H9 (cell line): ENCODE measurements around the gene NFATC1. TPM values are rescaled to one million over a fixed set of nuclear protein-coding genes. Genes with fewer than 3 reads are reported as not detected.

ENCODE experiments used
- DNase-seq: peaks from one replicate; pipeline ENCODE4 v3.0.0-alpha.2; 2017
- H2AFZ ChIP-seq: one replicate; pipeline ENCODE4 v1.6.1; 2013; ENCODE audit warnings: mild to moderate bottlenecking, low read length, control low read depth, moderate library complexity
- H2AK5ac ChIP-seq: 2 replicates; pipeline ENCODE4 v1.6.1; 2013; ENCODE audit warnings: low read length, control low read depth, mixed read lengths; ENCODE audit not compliant: insufficient read length
- H2BK120ac ChIP-seq: one replicate; pipeline ENCODE4 v1.6.1; 2013; ENCODE audit warnings: low read depth, mild to moderate bottlenecking, low read length, control low read depth, inconsistent platforms; ENCODE audit not compliant: poor library complexity, severe bottlenecking
- H2BK12ac ChIP-seq: 2 replicates; pipeline ENCODE4 v1.6.1; 2013; ENCODE audit warnings: low read length, control low read depth, mixed read lengths, low read depth; ENCODE audit not compliant: insufficient read length
- H2BK15ac ChIP-seq: 2 replicates; pipeline ENCODE4 v1.6.1; 2013; ENCODE audit warnings: low read depth, low read length, control low read depth
- H2BK20ac ChIP-seq: one replicate; pipeline ENCODE4 v1.6.1; 2013; ENCODE audit warnings: low read depth, mild to moderate bottlenecking, low read length, control low read depth, inconsistent platforms; ENCODE audit not compliant: poor library complexity, severe bottlenecking
- H2BK5ac ChIP-seq: 2 replicates; pipeline ENCODE4 v1.6.1; 2013; ENCODE audit warnings: low read length, control low read depth, mixed read lengths; ENCODE audit not compliant: insufficient read length
- H3K14ac ChIP-seq: 2 replicates; pipeline ENCODE4 v1.6.1; 2013; ENCODE audit warnings: low read length, control low read depth; ENCODE audit not compliant: insufficient read depth
- H3K18ac ChIP-seq: 2 replicates; pipeline ENCODE4 v1.6.1; 2013; ENCODE audit warnings: low read depth, mild to moderate bottlenecking, mixed read lengths, low read length, control low read depth; ENCODE audit not compliant: insufficient read length
- H3K23ac ChIP-seq: 2 replicates; pipeline ENCODE4 v1.6.1; 2013; ENCODE audit warnings: low read length, control low read depth, mixed read lengths, low read depth; ENCODE audit not compliant: insufficient read length
- H3K23me2 ChIP-seq: 2 replicates; pipeline ENCODE4 v1.6.1; 2013; ENCODE audit warnings: low read depth, mild to moderate bottlenecking, mixed read lengths, low read length, control low read depth; ENCODE audit not compliant: insufficient read length, poor library complexity, severe bottlenecking
- H3K27ac ChIP-seq: 2 replicates; pipeline ENCODE4 v1.5.1; 2013; ENCODE audit warnings: low read length, control low read depth, mixed read lengths, low read depth; ENCODE audit not compliant: insufficient read length
- H3K27me3 ChIP-seq: 2 replicates; pipeline ENCODE4 v1.6.1; 2013; ENCODE audit warnings: low read length, control low read depth, inconsistent platforms; ENCODE audit not compliant: insufficient read depth
- H3K4ac ChIP-seq: 2 replicates; pipeline ENCODE4 v1.6.1; 2013; ENCODE audit warnings: low read depth, mild to moderate bottlenecking, control low read depth, inconsistent platforms, low read length, moderate library complexity
- H3K4me1 ChIP-seq: 2 replicates; pipeline ENCODE4 v1.6.1; 2013; ENCODE audit warnings: low read length, control low read depth, inconsistent platforms; ENCODE audit not compliant: insufficient read depth
- H3K4me2 ChIP-seq: 2 replicates; pipeline ENCODE4 v1.6.1; 2013; ENCODE audit warnings: low read length, control low read depth, mixed read lengths; ENCODE audit not compliant: insufficient read length, insufficient read depth
- H3K56ac ChIP-seq: 2 replicates; pipeline ENCODE4 v1.6.1; 2013; ENCODE audit warnings: low read depth, mild to moderate bottlenecking, mixed read lengths, low read length, control low read depth; ENCODE audit not compliant: insufficient read length
- H3K79me1 ChIP-seq: 2 replicates; pipeline ENCODE4 v1.6.1; 2013; ENCODE audit warnings: low read depth, mild to moderate bottlenecking, moderate library complexity, low read length, control low read depth, inconsistent platforms; ENCODE audit not compliant: insufficient read depth, poor library complexity, severe bottlenecking
- H3K79me2 ChIP-seq: 2 replicates; pipeline ENCODE4 v1.6.1; 2013; ENCODE audit warnings: low read length, control low read depth, inconsistent platforms; ENCODE audit not compliant: insufficient read depth
- H3K9ac ChIP-seq: 2 replicates; pipeline ENCODE4 v1.6.1; 2013; ENCODE audit warnings: low read length, control low read depth, mixed read lengths; ENCODE audit not compliant: insufficient read length; ENCODE audit errors: extremely low read depth
- H3K9me3 ChIP-seq: one replicate; pipeline ENCODE4 v1.6.1; 2013; ENCODE audit warnings: low read depth, low read length, inconsistent platforms; ENCODE audit not compliant: control insufficient read depth
- H3T11ph ChIP-seq: one replicate; pipeline ENCODE4 v1.6.1; 2013; ENCODE audit warnings: mild to moderate bottlenecking, low read length, control low read depth, inconsistent platforms
- H4K20me1 ChIP-seq: one replicate; pipeline ENCODE4 v1.6.1; 2013; ENCODE audit not compliant: control insufficient read depth, insufficient read length, insufficient read depth
- H4K5ac ChIP-seq: 2 replicates; pipeline ENCODE4 v1.6.1; 2013; ENCODE audit warnings: low read depth, mild to moderate bottlenecking, mixed read lengths, low read length, control low read depth; ENCODE audit not compliant: insufficient read length
- H4K8ac ChIP-seq: replicated peaks from 2 replicates; pipeline ENCODE4 v1.6.1; 2013; ENCODE audit warnings: low read length, control low read depth, mixed read lengths, low read depth; ENCODE audit not compliant: insufficient read length
- H4K91ac ChIP-seq: 2 replicates; pipeline ENCODE4 v1.6.1; 2013; ENCODE audit warnings: low read depth, mild to moderate bottlenecking, moderate library complexity, mixed read lengths, low read length, control low read depth; ENCODE audit not compliant: insufficient read length
- H3K27ac Mint-ChIP-seq, 3 experiments: 2 replicates in 2 of 3; 3 replicates in 1 of 3; pipeline ENCODE4 v1.8.0; 2020 to 2021; ENCODE audit warnings: mixed read lengths in 3 of 3, mild to moderate bottlenecking in 1 of 3, moderate library complexity in 1 of 3
- H3K27me3 Mint-ChIP-seq: 2 replicates; pipeline ENCODE4 v1.8.0; 2021; ENCODE audit warnings: low read depth, mild to moderate bottlenecking, moderate library complexity, mixed read lengths
- H3K36me3 Mint-ChIP-seq, 3 experiments: 2 replicates in 2 of 3; 3 replicates in 1 of 3; pipeline ENCODE4 v1.8.0; 2020 to 2021; ENCODE audit warnings: low read depth in 3 of 3, mixed read lengths in 3 of 3; ENCODE audit not compliant: insufficient read depth in 1 of 3
- H3K4me1 Mint-ChIP-seq, 2 experiments: 2 replicates each; pipeline ENCODE4 v1.8.0; 2020; ENCODE audit warnings: mixed read lengths in 2 of 2
- H3K4me3 Mint-ChIP-seq, 2 experiments: 2 replicates in 1 of 2; 3 replicates in 1 of 2; pipeline ENCODE4 v1.8.0; 2020 to 2021; ENCODE audit warnings: mild to moderate bottlenecking in 2 of 2, mixed read lengths in 2 of 2, moderate library complexity in 1 of 2
- H3K9me3 Mint-ChIP-seq, 2 experiments: 2 replicates in 1 of 2; 3 replicates in 1 of 2; pipeline ENCODE4 v1.8.0; 2020; ENCODE audit warnings: mild to moderate bottlenecking in 2 of 2, mixed read lengths in 2 of 2, moderate library complexity in 1 of 2
- WGBS: extraction: QIAGEN DNeasy Blood & Tissue Kit; methylation state at CpG from one replicate; pipeline ENCODE4 v1.1.7; 2013; ENCODE audit warnings: missing lambda C conversion rate, low lambda C conversion rate, mixed read lengths; ENCODE audit not compliant: insufficient read length; ENCODE audit errors: extremely low coverage; 5-methylcytosine and 5-hydroxymethylcytosine counted together
- total RNA-seq: library from RNA; stranded (reverse); gene quantifications from 2 replicates; pipeline ENCODE4 v1.2.1, GENCODE V29; 2021
- TF ChIP-seq, protein P1 (sequence below): fragments of 200-600 bp; sonication (generic); conservative IDR thresholded peaks from 3 replicates; pipeline ENCODE4 v1.8.0; 2021; ENCODE audit warnings: antibody characterized with exemption, mild to moderate bottlenecking

NFATC1 gene
- total RNA-seq, 1 experiment from 2014 or later, result 5.5 TPM

DNA sequence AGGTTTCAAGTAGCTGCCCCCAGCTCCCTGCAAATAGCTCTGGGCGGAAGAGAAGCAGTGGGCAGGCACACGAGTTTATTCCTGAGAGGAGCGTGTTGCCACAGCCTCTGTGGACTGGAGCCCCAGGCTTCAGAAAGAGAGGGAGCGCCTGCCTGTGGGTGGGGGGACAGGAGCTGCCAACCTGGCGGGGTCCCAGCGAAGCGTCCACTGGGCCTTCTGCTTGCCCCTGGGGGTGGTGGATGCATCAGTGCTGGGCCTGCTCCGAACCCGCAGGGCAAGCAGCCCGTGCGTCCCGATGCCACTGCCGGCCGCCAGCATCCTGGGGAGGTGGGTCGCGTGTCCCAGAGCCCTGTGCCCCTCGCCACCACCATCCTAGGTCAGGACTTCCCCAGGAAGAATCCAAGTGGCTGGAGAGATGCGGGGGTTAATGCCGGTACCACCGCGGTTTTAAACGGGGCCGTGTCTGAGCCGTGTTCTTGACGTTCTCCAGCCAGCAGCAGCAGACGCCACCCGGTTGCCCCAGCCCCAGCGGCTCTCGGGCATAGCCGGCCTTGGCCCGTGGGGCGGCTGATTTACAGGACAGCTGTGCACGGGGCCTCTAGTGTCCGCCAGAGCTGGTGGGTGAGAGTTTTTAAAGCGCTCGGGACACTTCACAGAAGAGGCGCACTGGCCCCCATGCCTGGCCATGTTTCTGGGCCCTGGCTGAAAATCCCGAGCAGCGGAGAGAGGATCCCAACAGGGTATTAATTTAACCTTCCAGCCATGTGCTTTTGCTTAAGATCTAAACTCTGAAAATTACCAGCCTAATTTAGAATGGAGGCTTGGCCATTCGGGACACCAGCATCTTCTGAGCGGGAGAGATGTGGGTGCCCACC lies 84.7 kb downstream of the NFATC1 start:
- peaks cover 3% of the 10 kb centered on the region for H4K20me1 ChIP-seq
- Mint-ChIP-seq H3K4me1 (peaks cover 7 to 8% of the 10 kb centered on the region in 2 experiments; a peak in 2 of 4 replicates), H3K4me3 (no peak overlapping the region), H3K9me3 (no peaks in the 10 kb centered on the region), H3K27me3 (no peaks in the 10 kb centered on the region), H3K27ac (no peak overlapping the region), H3K36me3 (no peaks in the 10 kb centered on the region; a peak in 1 of 7 replicates)
- TF ChIP-seq, protein P1, sequence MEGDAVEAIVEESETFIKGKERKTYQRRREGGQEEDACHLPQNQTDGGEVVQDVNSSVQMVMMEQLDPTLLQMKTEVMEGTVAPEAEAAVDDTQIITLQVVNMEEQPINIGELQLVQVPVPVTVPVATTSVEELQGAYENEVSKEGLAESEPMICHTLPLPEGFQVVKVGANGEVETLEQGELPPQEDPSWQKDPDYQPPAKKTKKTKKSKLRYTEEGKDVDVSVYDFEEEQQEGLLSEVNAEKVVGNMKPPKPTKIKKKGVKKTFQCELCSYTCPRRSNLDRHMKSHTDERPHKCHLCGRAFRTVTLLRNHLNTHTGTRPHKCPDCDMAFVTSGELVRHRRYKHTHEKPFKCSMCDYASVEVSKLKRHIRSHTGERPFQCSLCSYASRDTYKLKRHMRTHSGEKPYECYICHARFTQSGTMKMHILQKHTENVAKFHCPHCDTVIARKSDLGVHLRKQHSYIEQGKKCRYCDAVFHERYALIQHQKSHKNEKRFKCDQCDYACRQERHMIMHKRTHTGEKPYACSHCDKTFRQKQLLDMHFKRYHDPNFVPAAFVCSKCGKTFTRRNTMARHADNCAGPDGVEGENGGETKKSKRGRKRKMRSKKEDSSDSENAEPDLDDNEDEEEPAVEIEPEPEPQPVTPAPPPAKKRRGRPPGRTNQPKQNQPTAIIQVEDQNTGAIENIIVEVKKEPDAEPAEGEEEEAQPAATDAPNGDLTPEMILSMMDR, result no peak
- H3K18ac ChIP-seq, result no peak overlapping the region
- no peak overlapping the region for H3K9ac ChIP-seq
- no peaks in the 10 kb centered on the region for H3K79me2 ChIP-seq
- H2AFZ ChIP-seq, result no peak overlapping the region
- no peaks in the 10 kb centered on the region for H3K9me3 ChIP-seq
- no peak overlapping the region for H2BK120ac ChIP-seq
- no peaks in the 10 kb centered on the region for H3K4me1 ChIP-seq
- no peak overlapping the region for H4K91ac ChIP-seq
- H3K79me1 ChIP-seq, result no peaks in the 10 kb centered on the region
- no peak overlapping the region for H2AK5ac ChIP-seq
- no peak overlapping the region for H3K23ac ChIP-seq
- H3K4ac ChIP-seq, result no peak overlapping the region
- no peak overlapping the region for H4K8ac ChIP-seq
- H3K23me2 ChIP-seq, result no peaks in the 10 kb centered on the region
- no peak overlapping the region for H3T11ph ChIP-seq
- no peak overlapping the region for H2BK15ac ChIP-seq
- no peak overlapping the region for H3K27ac ChIP-seq
- no peak for DNase-seq
- no peak overlapping the region for H2BK20ac ChIP-seq
- no peak overlapping the region for H2BK12ac ChIP-seq
- no peak overlapping the region for H3K4me2 ChIP-seq
- H3K14ac ChIP-seq, result no peak overlapping the region
- no peak overlapping the region for H4K5ac ChIP-seq
- no peak overlapping the region for H2BK5ac ChIP-seq
- no peak overlapping the region for H3K56ac ChIP-seq
- no peaks in the 10 kb centered on the region for H3K27me3 ChIP-seq
- no CpG with 5 or more reads among the region's 41 CpGs for WGBS
